CD4-positive, alpha-beta T cell treated with Interleukin-15 for 4 hours (primary cell): ENCODE results near the gene PNMA6E.

Experiments used
- DNase-seq: peaks from one replicate; pipeline ENCODE4 v3.0.0-alpha.2; 2020; ENCODE audit warnings: low spot score

Gene PNMA6E

GRCh38 chrX:153349952-153350351 lies 51.2 kb downstream of the PNMA6E start:
- DNase-seq, result no peak

GRCh38 chrX:153348421-153348820 lies 52.7 kb downstream of the PNMA6E start:
- DNase-seq, result no peak

GRCh38 chrX:153347530-153347929 lies 53.6 kb downstream of the PNMA6E start:
- no peak for DNase-seq
